ENCODE results near the gene HINT3. TPM values are rescaled to one million over a fixed set of nuclear protein-coding genes. Genes with fewer than 3 reads are reported as not detected.

HINT3 gene
- total and polyA plus RNA-seq, 2 of the 13 experiments (the other 11 are each of a cell fraction or from before 2014, with no cell fraction given), result 3.1 to 22.8 TPM

GRCh38 chr6:125945378-125946141 lies 11.0 kb upstream of the HINT3 start (continued):
- TF ChIP-seq HNF4G (IDR thresholded peaks at IDR 0.05; ENCODE audit: borderline replicate concordance, low read depth, low read length) (peak; percentile 10; the same call in 1 of the 2 replicates), HNF4G (CRISPR knock-in tag; IDR thresholded peaks at IDR 0.05; ENCODE audit: borderline replicate concordance, low read depth) (no peak), RARA (CRISPR knock-in tag; IDR thresholded peaks at IDR 0.05) (peak; percentile 41), ATF4 (CRISPR knock-in tag; IDR thresholded peaks at IDR 0.05) (peak in 1 of 2 experiments; percentile 34; a peak in 1 of 4 replicates), ZMYM4 (CRISPR knock-in tag; IDR thresholded peaks at IDR 0.05) (peak; percentile 8; the same call in 1 of the 2 replicates), FOXP4 (CRISPR knock-in tag; IDR thresholded peaks at IDR 0.05) (peak; percentile 20; the same call in 1 of the 2 replicates), SOX6 (IDR thresholded peaks at IDR 0.05) (no peak), SOX6 (CRISPR knock-in tag; IDR thresholded peaks at IDR 0.05) (peak; percentile 43; the same call in 1 of the 2 replicates), RERE (CRISPR knock-in tag; IDR thresholded peaks at IDR 0.05; ENCODE audit: low read depth) (0 out of 2 replicates have a peak, but pooled peaks have one; percentile 16), CHD4 (IDR thresholded peaks at IDR 0.05; ENCODE audit: borderline replicate concordance, low read length) (peak; percentile 86; the same call in 1 of the 2 replicates), NFE2 (CRISPR knock-in tag; IDR thresholded peaks at IDR 0.05) (peak; percentile 44; the same call in 1 of the 2 replicates), ZNF792 (CRISPR knock-in tag; IDR thresholded peaks at IDR 0.05) (peak; percentile 40; the same call in 1 of the 2 replicates), HOXA5 (CRISPR knock-in tag; IDR thresholded peaks at IDR 0.05) (peak; percentile 34; the same call in 1 of the 2 replicates), ZNF496 (CRISPR knock-in tag; IDR thresholded peaks at IDR 0.05; ENCODE audit: insufficient replicate concordance) (no peak), NCOR1 (IDR thresholded peaks at IDR 0.05; ENCODE audit: borderline replicate concordance, low read length) (peak; percentile 32; the same call in 1 of the 2 replicates), ARNTL (CRISPR knock-in tag; IDR thresholded peaks at IDR 0.05) (0 out of 2 replicates have a peak, but pooled peaks have one; percentile 33), ELF3 (CRISPR knock-in tag; IDR thresholded peaks at IDR 0.05) (0 out of 2 replicates have a peak, but pooled peaks have one; percentile 19), EHMT2 (IDR thresholded peaks at IDR 0.05; ENCODE audit: borderline replicate concordance, low read depth, low read length) (peak; percentile 81), FOSL2 (CRISPR knock-in tag; IDR thresholded peaks at IDR 0.05) (peak; percentile 70), TEAD3 (CRISPR knock-in tag; optimal IDR thresholded peaks at IDR 0.05; ENCODE audit: borderline replicate concordance) (peak; percentile 57), SKI (IDR thresholded peaks at IDR 0.05; ENCODE audit: partially characterized antibody) (peak; percentile 10), TGIF2 (CRISPR knock-in tag; IDR thresholded peaks at IDR 0.05) (0 out of 2 replicates have a peak, but pooled peaks have one; percentile 48)
